Activated naive CD4-positive, alpha-beta T cell treated with anti-CD3 and anti-CD28 coated beads, Interleukin-2, amount 10 ng/mL, durations not matched to agents 7 days and 5 days (primary cell): ENCODE data around the gene ST3GAL3.

Experiments used
- CTCF ChIA-PET: fragments of 350-600 bp; sonication (Branson Sonifier 250); formaldehyde crosslinking; loops from one replicate; lab custom pipeline; 2021; ENCODE audit warnings: antibody characterized with exemption; lab: Charles Lee
- DNase-seq: peaks from one replicate; pipeline ENCODE4 v3.0.0-alpha.2; 2020
- H3K27ac Mint-ChIP-seq: one replicate; pipeline ENCODE4 v1.8.0; 2021; ENCODE audit warnings: mild to moderate bottlenecking, moderate library complexity, mixed read lengths
- H3K27me3 Mint-ChIP-seq: one replicate; pipeline ENCODE4 v1.8.0; 2021; ENCODE audit warnings: mild to moderate bottlenecking, mixed read lengths
- H3K36me3 Mint-ChIP-seq: one replicate; pipeline ENCODE4 v1.8.0; 2021; ENCODE audit warnings: mixed read lengths
- H3K4me1 Mint-ChIP-seq: one replicate; pipeline ENCODE4 v1.8.0; 2021; ENCODE audit warnings: mixed read lengths
- H3K4me3 Mint-ChIP-seq: one replicate; pipeline ENCODE4 v1.8.0; 2021; ENCODE audit warnings: mild to moderate bottlenecking, moderate library complexity, mixed read lengths
- H3K9me3 Mint-ChIP-seq: one replicate; pipeline ENCODE4 v1.8.0; 2021; ENCODE audit warnings: mixed read lengths

Gene ST3GAL3

DNA sequence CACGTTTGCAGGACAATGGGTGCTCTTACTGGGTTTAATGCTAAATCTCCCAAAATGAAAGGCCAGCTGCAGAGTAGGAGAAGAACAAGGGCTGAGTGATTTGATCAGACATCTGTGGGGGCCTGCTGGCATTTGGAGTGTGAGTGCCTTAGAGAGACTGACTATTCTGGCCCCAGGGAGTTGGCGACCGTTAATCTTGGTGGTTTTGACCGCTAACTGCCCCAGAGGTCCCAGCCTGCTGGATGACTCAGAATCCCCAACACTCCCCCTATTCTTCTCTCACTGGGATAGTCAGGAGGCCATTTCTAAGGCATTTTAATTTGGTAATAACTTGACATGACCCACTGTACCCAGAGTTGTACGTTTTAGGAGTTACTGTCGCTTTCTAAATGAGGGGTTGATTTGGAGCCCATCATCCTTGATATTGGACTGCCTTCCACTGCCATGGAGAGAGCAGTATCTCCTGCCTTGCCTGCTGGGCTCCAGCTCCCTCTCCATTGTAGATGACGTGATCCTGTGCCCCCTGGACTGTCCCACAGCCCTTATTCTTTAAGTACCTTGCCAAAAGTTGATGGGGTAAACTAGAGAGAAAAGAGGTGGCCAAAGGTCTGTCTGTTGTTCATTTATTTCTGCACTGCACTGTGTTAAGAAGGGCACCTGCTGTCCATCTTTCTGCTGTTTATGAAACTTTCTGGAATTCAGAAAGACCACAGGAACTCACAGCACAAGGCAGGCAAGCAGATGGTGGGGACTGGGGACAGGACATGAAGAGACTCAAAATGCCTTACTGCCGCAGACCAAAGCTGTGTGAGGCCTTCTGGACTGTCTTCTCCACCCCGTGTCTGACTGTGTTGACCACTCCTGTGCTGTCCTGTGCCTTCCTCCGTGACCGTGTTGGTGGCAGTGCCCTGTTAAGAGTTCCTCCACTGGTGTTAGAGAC is 128.0 kb downstream of the ST3GAL3 start:
- no peaks in the 10 kb centered on the region for H3K27me3 Mint-ChIP-seq
- peaks cover 60% of the 10 kb centered on the region for H3K4me1 Mint-ChIP-seq
- no peak overlapping the region for H3K4me3 Mint-ChIP-seq
- H3K36me3 Mint-ChIP-seq: peaks cover 13% of the 10 kb centered on the region
- CTCF ChIA-PET: no interaction called here
- no peak for DNase-seq
- H3K9me3 Mint-ChIP-seq: no peaks in the 10 kb centered on the region
- H3K27ac Mint-ChIP-seq: no peak overlapping the region

DNA sequence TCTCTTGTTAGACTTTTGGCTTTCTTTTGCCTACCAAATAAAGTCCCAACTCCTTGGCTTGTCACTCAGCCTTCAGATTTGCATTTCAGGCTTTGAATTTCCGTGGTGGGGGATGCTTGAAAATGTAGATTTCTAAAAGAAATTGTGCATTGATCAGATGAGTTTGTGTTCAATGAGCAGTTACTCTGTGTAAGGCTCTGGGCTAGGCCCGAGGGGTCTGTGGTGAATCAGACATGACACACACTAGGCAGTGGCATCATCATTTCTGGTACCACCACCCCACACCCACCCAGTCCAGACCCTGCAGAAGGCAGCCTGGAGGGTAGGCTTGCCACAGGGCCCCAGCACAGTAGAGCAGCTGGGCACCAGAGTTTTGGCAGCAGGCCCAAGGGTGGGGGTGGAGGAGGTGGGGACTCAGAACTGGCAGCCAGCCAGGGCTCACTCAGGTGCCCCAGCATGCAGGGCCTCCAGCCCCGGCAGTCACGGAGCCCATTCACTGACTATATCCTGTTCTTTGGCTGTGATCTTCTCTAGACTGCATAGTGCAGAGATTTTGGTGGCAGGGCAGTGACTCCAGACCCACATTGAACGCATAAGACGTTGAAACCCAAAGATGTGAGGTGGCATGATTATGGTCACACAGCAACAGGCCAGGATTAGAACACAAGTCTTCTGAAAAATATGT is 129.1 kb downstream of the ST3GAL3 start:
- Mint-ChIP-seq H3K36me3 (peaks cover 17% of the 10 kb centered on the region), H3K9me3 (no peaks in the 10 kb centered on the region), H3K4me3 (no peak overlapping the region), H3K27me3 (no peaks in the 10 kb centered on the region), H3K27ac (no peak overlapping the region), H3K4me1 (peaks cover 58% of the 10 kb centered on the region)
- CTCF ChIA-PET: no interaction called here
- peak; percentile 50 for DNase-seq

DNA sequence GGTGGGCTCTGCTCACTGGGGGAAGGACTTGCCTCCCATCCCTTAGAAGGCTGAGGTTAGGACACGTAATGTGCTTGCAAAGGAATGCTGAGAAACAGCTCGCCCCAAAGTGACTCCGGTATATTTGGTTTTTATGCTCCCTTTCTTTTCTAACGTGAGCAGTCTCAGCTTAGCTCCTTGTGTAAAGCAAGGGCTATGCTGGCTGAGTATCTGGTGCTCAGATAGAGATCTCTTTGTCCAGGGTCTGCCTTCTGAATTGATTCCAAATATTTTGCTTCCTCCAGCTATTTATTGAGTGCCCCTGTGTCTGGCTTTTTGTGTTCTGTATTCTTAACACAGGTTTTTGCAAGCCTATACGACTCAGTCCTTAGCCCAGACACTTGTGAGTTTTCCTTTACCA is 131.7 kb downstream of the ST3GAL3 start:
- peak overlapping the region; percentile 63 for H3K27ac Mint-ChIP-seq
- no peak for DNase-seq
- peaks cover 30% of the 10 kb centered on the region for H3K36me3 Mint-ChIP-seq
- peaks cover 33% of the 10 kb centered on the region for H3K4me1 Mint-ChIP-seq
- CTCF ChIA-PET: interaction anchor here (0.6 to 1.0 kb wide), 2 partner anchors 25 to 59 kb away, joined by 3 read pairs; no protein-coding TSS in a partner anchor
- no peaks in the 10 kb centered on the region for H3K27me3 Mint-ChIP-seq
- no peak overlapping the region for H3K4me3 Mint-ChIP-seq
- peaks cover 10% of the 10 kb centered on the region for H3K9me3 Mint-ChIP-seq

DNA sequence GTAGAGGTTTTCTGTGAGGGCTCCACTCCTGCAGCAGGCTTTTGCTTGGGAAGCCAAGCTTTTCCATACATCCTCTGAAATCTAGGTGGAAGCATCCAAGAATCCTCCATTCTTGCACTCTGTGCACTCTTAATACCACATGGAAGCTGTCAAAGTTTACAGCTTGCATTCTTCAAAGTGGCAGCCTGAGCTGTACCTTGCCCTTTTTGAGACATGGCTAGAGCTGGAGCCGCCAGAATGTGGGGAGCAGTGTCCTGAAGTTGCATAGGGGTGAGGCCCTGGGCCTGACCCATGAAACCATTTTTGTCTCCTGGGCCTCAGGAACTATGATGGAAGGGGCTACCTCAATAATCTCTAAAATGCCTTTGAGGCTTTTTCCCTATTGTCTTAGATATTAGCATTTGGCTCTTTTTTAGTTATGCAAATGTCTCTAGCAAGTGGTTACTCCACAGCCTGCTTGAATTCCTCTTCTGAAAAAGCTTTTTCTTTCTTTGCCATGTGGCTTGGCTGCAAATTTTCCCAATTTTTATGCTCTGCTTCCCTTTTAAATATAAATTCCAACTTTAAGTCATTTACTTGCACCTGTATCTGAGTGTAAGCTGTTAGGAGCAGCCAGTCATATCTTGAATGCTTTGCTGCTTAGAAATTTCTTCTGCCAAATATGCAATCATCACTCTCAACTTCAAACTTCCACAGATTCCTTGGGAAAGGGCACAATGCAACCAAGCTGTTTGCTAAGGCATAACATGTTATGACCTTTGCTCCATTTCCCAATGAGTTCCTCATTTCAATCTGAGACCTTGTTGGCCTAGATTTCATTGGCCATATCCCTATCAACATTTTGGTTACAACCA is 134.2 kb downstream of the ST3GAL3 start:
- CTCF ChIA-PET: interaction anchor here (1.5 kb wide), 1 partner anchor 56 kb away, joined by 3 read pairs; no protein-coding TSS in a partner anchor
- Mint-ChIP-seq H3K27me3 (no peaks in the 10 kb centered on the region), H3K4me3 (no peak overlapping the region), H3K27ac (no peak overlapping the region), H3K36me3 (peaks cover 29% of the 10 kb centered on the region), H3K9me3 (peaks cover 10% of the 10 kb centered on the region), H3K4me1 (peaks cover 17% of the 10 kb centered on the region)
- DNase-seq: no peak

DNA sequence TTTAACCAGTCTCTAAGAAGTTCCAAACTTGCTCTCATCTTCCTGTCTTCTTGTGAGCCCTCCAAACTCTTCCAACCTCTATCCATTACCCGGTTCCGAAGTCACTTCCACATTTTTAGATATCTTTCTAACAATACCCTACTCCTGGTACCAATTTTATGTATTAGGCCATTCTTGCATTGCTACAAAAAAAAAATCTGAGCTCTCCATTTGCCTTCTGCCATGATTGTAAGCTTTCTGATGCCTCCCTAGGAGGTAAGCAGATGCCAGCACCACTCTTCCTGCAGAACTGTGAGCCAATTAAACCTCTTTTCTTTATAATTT is 134.8 kb downstream of the ST3GAL3 start:
- H3K27ac Mint-ChIP-seq: no peak overlapping the region
- peaks cover 11% of the 10 kb centered on the region for H3K4me1 Mint-ChIP-seq
- no peak overlapping the region for H3K4me3 Mint-ChIP-seq
- peaks cover 10% of the 10 kb centered on the region for H3K9me3 Mint-ChIP-seq
- CTCF ChIA-PET: interaction anchor here (1.5 kb wide), 1 partner anchor 56 kb away, joined by 3 read pairs; no protein-coding TSS in a partner anchor
- H3K27me3 Mint-ChIP-seq: no peaks in the 10 kb centered on the region
- peaks cover 29% of the 10 kb centered on the region for H3K36me3 Mint-ChIP-seq
- DNase-seq: no peak

DNA sequence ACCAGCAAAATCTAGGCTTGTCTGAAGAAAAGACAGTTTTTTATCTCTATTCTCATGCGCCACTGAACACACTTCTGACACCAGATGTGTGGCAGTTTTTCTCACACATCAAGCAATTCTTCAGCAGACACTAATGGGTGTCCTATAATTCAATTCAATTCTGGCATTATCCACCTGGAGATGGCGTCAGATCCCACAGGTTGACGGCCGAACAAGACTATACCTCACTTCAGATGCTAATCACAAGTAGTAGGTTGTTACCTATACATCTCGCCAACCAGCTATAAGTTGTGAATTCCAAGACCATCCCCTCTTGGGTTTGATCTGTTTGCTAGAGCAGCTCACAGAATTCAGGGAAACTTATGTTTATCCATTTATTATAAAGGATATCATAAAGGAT is 136.3 kb downstream of the ST3GAL3 start:
- H3K36me3 Mint-ChIP-seq: peaks cover 29% of the 10 kb centered on the region
- H3K9me3 Mint-ChIP-seq: peaks cover 10% of the 10 kb centered on the region
- no peak overlapping the region for H3K4me3 Mint-ChIP-seq
- H3K27ac Mint-ChIP-seq: no peak overlapping the region
- no peak for DNase-seq
- H3K4me1 Mint-ChIP-seq: peaks cover 11% of the 10 kb centered on the region
- H3K27me3 Mint-ChIP-seq: no peaks in the 10 kb centered on the region
- CTCF ChIA-PET: no interaction called here

DNA sequence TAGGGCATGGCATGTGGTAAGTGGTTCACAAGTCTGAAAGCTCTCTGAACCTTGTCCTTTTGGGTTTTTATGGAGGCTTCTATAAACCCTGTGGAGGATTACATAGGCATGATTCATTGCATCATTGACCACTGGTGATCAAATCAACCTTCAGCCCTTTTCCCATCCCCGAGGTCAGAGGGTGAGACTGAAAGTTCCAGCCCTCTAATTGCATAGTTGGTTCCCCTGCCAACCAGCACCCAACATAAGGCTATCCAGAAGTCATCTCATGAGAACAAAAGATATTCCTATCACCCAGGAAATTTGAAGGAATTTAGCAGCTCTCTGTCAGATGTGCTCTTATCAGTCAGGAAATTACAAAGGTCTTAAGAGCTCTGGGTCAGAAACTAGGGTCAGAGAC is 136.8 kb downstream of the ST3GAL3 start:
- no peak overlapping the region for H3K4me3 Mint-ChIP-seq
- H3K4me1 Mint-ChIP-seq: peaks cover 8% of the 10 kb centered on the region
- peaks cover 29% of the 10 kb centered on the region for H3K36me3 Mint-ChIP-seq
- CTCF ChIA-PET: no interaction called here
- DNase-seq: no peak
- H3K9me3 Mint-ChIP-seq: peaks cover 10% of the 10 kb centered on the region
- H3K27me3 Mint-ChIP-seq: no peaks in the 10 kb centered on the region
- H3K27ac Mint-ChIP-seq: no peak overlapping the region

DNA sequence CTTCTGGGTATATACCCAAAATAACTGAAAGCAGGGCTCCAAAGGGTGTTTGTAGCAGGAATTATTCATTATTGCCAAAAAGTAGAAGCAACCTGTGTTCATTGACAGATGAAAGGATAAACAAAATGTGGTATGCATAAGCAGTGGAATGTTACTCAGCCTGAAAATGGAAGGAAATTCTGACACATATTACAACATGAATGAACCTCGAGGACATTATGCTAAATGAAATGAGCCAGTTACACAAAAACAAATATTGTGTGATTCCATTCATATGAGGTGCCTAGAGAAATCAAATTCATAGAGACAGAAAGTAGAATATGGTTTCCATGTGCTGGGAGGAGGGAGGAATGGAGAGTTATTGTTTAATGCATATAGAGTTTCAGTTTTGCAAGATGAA is 140.0 kb downstream of the ST3GAL3 start:
- CTCF ChIA-PET: no interaction called here
- no peak overlapping the region for H3K4me3 Mint-ChIP-seq
- peaks cover 4% of the 10 kb centered on the region for H3K9me3 Mint-ChIP-seq
- H3K27me3 Mint-ChIP-seq: no peaks in the 10 kb centered on the region
- peaks cover 8% of the 10 kb centered on the region for H3K36me3 Mint-ChIP-seq
- no peaks in the 10 kb centered on the region for H3K4me1 Mint-ChIP-seq
- H3K27ac Mint-ChIP-seq: no peak overlapping the region
- no peak for DNase-seq

DNA sequence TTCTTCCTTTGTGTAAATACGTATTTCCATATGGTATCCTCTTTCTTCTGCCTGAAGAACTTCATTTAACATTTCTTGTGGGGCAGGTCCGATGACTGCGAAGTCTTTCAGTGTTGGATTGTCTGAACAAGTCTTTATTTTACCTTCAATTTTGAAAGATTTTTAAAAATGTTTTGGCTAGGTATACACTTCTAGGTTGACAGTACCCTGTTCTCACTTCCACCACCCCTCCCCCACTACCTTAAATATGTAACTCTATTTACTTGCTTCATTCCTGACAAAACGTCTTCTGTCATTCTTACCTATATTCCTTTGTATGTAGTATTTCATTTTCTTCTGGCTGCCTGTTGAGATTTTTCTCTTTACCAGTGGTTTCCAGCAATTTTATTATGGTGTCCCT is 140.5 kb downstream of the ST3GAL3 start:
- DNase-seq: no peak
- Mint-ChIP-seq H3K9me3 (peaks cover 2% of the 10 kb centered on the region), H3K27me3 (no peaks in the 10 kb centered on the region), H3K4me1 (no peaks in the 10 kb centered on the region), H3K36me3 (peaks cover 5% of the 10 kb centered on the region), H3K4me3 (no peak overlapping the region), H3K27ac (no peak overlapping the region)
- CTCF ChIA-PET: no interaction called here

DNA sequence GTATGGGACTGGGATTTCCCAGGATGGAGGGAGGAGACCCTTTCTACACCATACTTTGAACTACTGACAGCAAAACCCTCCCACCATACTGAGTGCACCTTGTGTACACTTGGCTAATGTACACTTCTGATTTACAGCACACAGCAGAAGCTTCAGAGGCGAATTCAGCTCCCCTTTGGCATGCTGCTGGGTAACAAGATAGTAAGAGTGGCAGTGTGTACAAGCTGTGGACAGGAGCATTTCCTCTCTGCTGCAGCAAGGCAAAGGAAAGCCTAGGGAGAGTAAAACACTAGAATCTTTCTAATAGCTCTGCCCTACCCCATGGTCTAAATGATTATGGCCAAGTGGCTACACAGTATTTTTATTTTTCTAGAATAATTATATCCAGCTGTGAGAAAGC is 142.3 kb downstream of the ST3GAL3 start:
- Mint-ChIP-seq H3K9me3 (no peaks in the 10 kb centered on the region), H3K27ac (no peak overlapping the region), H3K36me3 (peaks cover 2% of the 10 kb centered on the region), H3K4me3 (no peak overlapping the region), H3K27me3 (no peaks in the 10 kb centered on the region), H3K4me1 (no peaks in the 10 kb centered on the region)
- CTCF ChIA-PET: interaction anchor here (1.7 kb wide), 1 partner anchor 86 kb away, joined by 5 read pairs; no protein-coding TSS in a partner anchor
- no peak for DNase-seq

DNA sequence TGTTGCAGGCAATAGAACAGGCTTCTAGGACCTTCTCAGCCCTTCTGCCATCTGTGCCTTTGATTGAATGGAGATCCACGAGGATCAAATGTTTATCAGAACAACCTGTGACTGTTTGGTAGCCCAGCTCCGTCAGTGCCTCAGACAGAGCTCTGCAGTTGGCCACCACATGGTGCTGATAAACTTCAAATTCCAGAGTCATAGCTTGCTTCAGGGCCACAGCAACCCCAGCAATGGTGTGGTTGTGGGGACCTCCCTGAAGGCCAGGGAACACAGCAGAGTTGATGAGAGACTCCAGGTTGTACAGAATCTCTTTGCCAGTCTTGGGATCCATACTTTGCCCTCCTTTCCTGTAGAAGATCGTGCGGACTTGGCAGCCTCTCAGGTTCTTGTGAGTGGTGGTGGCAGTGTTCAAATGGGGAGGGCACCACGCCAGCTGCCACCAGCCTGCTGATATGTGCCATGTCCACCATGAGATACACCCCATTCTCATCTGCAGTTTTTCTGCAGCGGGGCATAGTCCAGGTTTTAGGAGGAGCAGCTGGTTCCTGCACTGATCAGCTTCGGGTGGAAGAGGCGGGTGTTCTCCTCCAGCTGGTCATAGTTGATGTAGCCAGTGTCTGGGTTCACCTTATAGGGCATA is 143.4 kb downstream of the ST3GAL3 start:
- Mint-ChIP-seq H3K9me3 (no peaks in the 10 kb centered on the region), H3K27ac (no peak overlapping the region), H3K36me3 (peaks cover under 1% of the 10 kb centered on the region), H3K4me1 (no peaks in the 10 kb centered on the region), H3K27me3 (no peaks in the 10 kb centered on the region), H3K4me3 (no peak overlapping the region)
- CTCF ChIA-PET: no interaction called here
- DNase-seq: no peak

DNA sequence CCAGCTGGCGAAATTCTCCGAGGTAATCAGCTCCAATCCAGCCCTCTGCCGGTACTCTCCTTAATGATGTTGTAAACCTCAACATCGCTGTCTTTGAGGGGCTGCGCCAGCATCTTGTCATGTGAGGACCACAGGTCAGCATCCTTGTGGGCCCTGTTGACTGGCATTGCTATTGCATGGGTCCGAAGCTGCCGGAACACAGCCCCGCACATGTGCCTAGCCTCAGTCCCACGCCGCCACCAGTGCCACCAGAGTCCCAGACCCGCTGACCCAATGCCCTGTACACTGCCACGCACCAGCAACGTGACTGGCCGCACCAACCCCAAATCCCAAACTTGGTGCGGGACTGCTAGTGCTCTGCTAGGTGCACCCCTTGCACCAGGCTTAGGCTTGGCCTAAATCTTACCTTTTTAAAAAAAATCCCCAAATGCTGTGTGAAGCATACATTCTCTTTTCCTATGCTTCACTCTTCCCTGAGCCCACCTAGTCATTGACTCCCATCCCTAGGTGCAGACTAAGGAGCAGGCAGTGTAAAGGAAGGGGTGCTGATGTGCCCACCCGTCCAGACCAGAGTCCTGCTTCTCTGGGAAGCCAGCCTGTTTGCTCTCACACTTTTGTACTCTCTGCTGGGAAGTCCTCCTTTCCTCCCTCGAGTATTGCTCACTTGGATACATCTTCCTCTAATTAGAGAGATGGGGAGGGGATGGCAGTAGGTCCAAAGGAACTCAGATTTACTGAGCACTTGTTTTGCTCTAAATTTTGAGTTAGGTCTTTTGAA is 144.4 kb downstream of the ST3GAL3 start:
- DNase-seq: no peak
- no peaks in the 10 kb centered on the region for H3K9me3 Mint-ChIP-seq
- no peak overlapping the region for H3K27ac Mint-ChIP-seq
- H3K4me1 Mint-ChIP-seq: no peaks in the 10 kb centered on the region
- CTCF ChIA-PET: no interaction called here
- H3K36me3 Mint-ChIP-seq: peaks cover 4% of the 10 kb centered on the region
- no peaks in the 10 kb centered on the region for H3K27me3 Mint-ChIP-seq
- H3K4me3 Mint-ChIP-seq: no peak overlapping the region
